Left ventricle myocardium inferior (tissue), 1 donor: Measurements from ENCODE around the gene UNC5A. TPM values are rescaled to one million over a fixed set of nuclear protein-coding genes. Genes with fewer than 3 reads are reported as not detected.

ENCODE experiments used
- DNase-seq: peaks from one replicate; pipeline ENCODE4 v3.0.0-alpha.2; 2020
- H3K27ac ChIP-seq: fragments of 200-600 bp; replicated peaks from 2 replicates; pipeline ENCODE4 v1.8.0; 2021
- H3K27me3 ChIP-seq: fragments of 200-600 bp; 2 replicates; pipeline ENCODE4 v1.8.0; 2021; ENCODE audit warnings: low read depth
- H3K36me3 ChIP-seq: fragments of 200-600 bp; 2 replicates; pipeline ENCODE4 v1.8.0; 2021
- H3K4me1 ChIP-seq: fragments of 200-600 bp; 2 replicates; pipeline ENCODE4 v1.8.0; 2021
- H3K4me3 ChIP-seq: fragments of 200-600 bp; 2 replicates; pipeline ENCODE4 v1.8.0; 2021; ENCODE audit warnings: mild to moderate bottlenecking, moderate library complexity
- H3K9me3 ChIP-seq: fragments of 200-600 bp; replicated peaks from 2 replicates; pipeline ENCODE4 v1.8.0; 2021
- intact Hi-C: fragments of 100-400 bp; cut with micrococcal nuclease; formaldehyde crosslinking; loops from one replicate; pipeline ENCODE4 v1.11.0; 2022
- total RNA-seq: library from RNA; stranded (reverse); fragmentation: NEBNext Ultra II Directional; extraction: Animal tissue kit (Norgen Biotek cat#: 25700); gene quantifications from one replicate; pipeline ENCODE4 v1.2.1, GENCODE V29; 2021
- TF ChIP-seq, protein P1 (sequence below): fragments of 200-600 bp; IDR thresholded peaks from 2 replicates; pipeline ENCODE4 v1.8.0; 2021; ENCODE audit warnings: antibody characterized with exemption, mild to moderate bottlenecking, borderline replicate concordance
- donor health status: DM: no; HTN: yes; CAD: no; lungs with severe emphysema.

The UNC5A gene
- total RNA-seq, 1 donor from 2014 or later = not detected

DNA sequence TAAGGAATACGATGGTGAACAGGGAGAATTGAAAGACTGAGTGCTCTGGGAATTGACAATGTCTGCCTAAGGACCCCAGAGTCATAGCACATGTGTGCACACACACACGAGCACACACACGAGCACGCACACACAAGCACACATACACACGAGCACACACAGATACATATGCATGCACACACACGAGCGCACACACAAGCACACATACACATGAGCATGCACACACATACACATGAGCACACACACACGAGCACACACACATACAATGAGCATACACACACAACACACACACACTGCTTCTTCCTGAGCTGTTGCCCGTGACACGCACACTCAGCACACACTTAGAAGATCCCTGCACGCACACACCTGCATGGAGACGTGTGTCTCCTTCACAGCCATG is 10.9 kb upstream of the UNC5A start:
- Histone ChIP-seq H3K36me3 (no peaks in the 10 kb centered on the region), H3K4me1 (no peaks in the 10 kb centered on the region), H3K4me3 (no peak overlapping the region), H3K27ac (no peak overlapping the region), H3K27me3 (peaks cover 77% of the 10 kb centered on the region), H3K9me3 (no peaks in the 10 kb centered on the region)
- TF ChIP-seq, protein P1, sequence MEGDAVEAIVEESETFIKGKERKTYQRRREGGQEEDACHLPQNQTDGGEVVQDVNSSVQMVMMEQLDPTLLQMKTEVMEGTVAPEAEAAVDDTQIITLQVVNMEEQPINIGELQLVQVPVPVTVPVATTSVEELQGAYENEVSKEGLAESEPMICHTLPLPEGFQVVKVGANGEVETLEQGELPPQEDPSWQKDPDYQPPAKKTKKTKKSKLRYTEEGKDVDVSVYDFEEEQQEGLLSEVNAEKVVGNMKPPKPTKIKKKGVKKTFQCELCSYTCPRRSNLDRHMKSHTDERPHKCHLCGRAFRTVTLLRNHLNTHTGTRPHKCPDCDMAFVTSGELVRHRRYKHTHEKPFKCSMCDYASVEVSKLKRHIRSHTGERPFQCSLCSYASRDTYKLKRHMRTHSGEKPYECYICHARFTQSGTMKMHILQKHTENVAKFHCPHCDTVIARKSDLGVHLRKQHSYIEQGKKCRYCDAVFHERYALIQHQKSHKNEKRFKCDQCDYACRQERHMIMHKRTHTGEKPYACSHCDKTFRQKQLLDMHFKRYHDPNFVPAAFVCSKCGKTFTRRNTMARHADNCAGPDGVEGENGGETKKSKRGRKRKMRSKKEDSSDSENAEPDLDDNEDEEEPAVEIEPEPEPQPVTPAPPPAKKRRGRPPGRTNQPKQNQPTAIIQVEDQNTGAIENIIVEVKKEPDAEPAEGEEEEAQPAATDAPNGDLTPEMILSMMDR = no peak
- no peak for DNase-seq
- intact Hi-C loops = no loop called here

DNA sequence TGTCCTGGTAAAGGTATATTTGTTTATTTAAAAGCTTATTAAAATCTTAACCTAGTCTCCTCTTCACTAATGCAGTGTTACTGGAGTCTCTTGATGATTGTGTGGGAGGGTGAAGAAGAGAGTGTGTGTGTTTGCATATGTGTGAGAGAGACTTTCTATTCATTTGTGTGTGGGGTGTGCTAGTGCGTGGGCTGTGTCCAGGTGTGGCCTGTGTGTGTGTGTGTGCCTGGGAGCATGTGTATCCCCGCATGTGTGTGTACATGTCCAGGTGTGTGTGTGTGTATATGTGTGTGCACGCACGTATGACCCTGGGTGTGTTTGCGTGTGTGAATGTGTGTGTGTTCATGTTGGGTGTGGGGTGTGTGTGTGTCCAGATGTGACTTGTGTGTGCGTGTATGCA is 10.3 kb upstream of the UNC5A start:
- TF ChIP-seq, protein P1 = no peak
- DNase-seq = no peak
- peaks cover 77% of the 10 kb centered on the region for H3K27me3 ChIP-seq
- no peaks in the 10 kb centered on the region for H3K36me3 ChIP-seq
- no peak overlapping the region for H3K27ac ChIP-seq
- no peaks in the 10 kb centered on the region for H3K9me3 ChIP-seq
- H3K4me3 ChIP-seq = no peak overlapping the region
- H3K4me1 ChIP-seq = no peaks in the 10 kb centered on the region
- intact Hi-C loops = no loop called here

DNA sequence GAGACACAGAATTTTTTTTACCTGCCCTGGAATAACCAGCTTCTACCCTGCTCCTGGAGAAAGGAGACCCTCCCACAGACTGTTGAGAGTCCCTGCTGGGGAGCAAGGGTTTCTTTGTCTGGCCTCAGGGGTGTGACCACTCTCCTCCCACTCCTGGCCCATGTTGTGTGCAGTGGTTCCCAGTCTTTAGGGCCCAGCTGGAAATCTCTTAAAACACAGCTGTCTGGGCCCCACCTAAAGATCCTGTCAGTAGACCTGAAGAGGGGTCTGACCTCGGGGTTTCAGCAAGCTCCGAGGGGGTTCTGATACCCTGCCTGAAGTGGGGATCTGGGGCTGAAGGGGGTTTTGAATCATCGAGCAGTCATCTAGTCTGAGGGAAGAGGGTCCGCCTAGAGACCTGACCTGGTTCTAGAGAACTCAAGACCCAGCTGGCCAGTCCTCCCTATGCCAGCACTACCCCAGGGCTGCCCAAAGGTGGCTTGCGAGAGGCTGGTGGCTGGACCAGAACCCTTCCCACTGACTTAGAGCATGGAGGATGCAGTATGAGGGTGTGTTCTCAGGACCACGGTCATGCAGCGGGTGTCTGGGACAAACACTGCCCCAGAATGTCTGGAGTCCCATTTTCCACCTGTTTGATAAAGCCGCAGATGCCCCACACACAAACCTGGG is 8.1 kb upstream of the UNC5A start:
- Histone ChIP-seq H3K27me3 (peaks cover 74% of the 10 kb centered on the region), H3K4me1 (no peaks in the 10 kb centered on the region), H3K9me3 (no peaks in the 10 kb centered on the region), H3K36me3 (no peaks in the 10 kb centered on the region), H3K27ac (no peak overlapping the region), H3K4me3 (no peak overlapping the region)
- TF ChIP-seq, protein P1 = no peak
- no peak for DNase-seq
- intact Hi-C loops = no loop called here

DNA sequence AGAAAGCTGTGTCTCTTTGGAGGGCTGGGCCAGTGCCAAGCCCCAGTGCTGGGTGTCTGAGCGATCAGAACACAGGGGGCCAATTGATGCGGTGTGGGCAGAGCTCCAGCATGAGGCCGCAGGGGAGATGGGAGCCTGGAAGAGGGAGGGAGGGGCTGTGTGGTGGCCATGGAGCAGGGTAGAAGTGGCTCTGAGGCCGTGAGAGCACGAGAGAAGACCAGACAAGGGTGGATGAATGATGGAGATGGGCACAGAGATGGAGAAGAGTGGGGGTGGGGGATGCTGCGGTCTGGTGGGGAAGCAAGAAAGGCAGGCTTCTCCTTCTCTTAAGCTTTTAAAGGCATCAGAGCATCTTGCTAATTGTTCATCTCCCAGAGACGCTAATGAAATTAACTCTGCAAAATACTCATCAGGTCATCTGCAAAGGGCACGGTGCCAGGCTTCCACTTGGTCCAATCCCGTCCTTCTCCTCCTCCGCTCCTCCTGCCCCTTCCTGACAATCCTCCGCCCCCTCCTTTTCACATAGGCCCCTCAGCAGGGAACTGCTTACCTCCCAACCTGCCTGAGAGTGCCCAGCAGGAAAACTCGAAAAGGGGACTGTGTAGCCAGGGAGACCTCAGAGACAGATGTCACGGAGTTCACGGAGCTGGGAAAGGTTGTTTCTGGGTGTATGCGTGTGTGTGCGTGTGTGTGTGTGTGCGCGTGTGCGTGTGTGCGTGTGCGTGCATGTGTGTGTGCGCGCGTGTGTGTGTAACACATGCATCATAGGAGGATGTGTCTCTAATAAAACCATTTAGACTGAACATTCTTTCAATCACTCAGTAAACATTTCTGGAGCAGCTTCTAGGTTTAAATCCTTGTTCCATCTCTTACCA is 7.1 kb upstream of the UNC5A start:
- Histone ChIP-seq H3K9me3 (no peaks in the 10 kb centered on the region), H3K4me3 (no peak overlapping the region), H3K36me3 (no peaks in the 10 kb centered on the region), H3K27ac (no peak overlapping the region), H3K4me1 (no peaks in the 10 kb centered on the region), H3K27me3 (peaks cover 74% of the 10 kb centered on the region)
- DNase-seq = no peak
- TF ChIP-seq, protein P1 = no peak
- intact Hi-C loops = no loop called here

DNA sequence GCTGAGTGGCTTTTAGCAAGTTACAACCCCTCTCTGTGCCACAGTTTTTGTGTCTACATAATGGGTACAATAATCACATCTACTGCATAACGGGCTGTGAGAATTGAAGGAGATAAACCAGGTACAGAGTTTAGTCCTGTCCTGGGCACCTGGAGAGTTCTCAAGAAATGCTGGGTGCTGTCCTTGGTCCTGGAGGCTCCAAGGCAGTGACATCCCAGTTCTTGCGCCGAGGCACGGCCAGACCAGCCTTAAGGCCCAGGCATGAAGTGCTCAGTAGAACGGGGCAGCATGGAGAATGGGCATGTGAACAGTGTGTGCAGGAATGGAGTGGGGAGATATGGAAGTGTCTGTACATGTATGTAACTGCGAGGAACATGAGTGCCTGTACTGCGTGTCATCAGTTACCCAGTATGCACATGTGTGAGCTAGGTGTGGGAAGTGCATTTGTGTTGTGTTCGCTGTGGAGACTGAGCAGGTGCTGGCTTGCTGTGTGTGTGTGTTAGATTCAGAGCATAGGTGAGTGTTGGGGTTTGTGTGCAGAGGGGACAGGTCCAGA is 6.3 kb upstream of the UNC5A start:
- H3K27me3 ChIP-seq = peaks cover 74% of the 10 kb centered on the region
- H3K4me3 ChIP-seq = no peak overlapping the region
- DNase-seq = no peak
- no peaks in the 10 kb centered on the region for H3K9me3 ChIP-seq
- intact Hi-C loops = no loop called here
- no peak overlapping the region for H3K27ac ChIP-seq
- no peaks in the 10 kb centered on the region for H3K4me1 ChIP-seq
- TF ChIP-seq, protein P1 = no peak
- no peaks in the 10 kb centered on the region for H3K36me3 ChIP-seq
